Stimulated activated CD4-positive, alpha-beta T cell treated with anti-CD3 and anti-CD28 coated beads, Interleukin-12 subunit alpha, Interleukin-12 subunit beta, amount 100 ng/mL, for 48 hours (primary cell): ENCODE results near the gene OMA1.

Source experiments
- DNase-seq, 3 donors: peaks; one replicate each; pipeline ENCODE4 v3.0.0-alpha.2; 2020; ENCODE audit warnings: low read depth in 2 of 3, low spot score in 1 of 3

Gene OMA1

DNA sequence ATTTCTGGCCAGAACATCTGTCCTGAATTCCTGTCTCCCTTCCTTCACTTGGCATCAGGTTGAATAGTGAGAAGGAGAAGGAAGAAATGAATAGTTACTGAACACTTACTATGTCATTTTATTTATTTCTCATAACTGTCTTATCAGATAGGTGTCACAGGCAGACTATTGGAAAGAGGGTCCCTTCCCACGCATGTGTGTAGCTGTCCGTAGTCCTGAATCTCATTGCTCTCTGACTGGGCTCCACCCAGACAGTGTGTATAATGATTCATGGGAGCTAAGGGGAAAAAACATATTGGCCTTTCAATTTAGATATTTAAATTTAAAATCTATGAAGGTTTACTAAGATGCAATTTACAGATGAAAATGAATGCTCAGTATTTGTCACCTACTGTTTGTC, 86.1 kb downstream of the OMA1 start:
- DNase-seq = no peak

DNA sequence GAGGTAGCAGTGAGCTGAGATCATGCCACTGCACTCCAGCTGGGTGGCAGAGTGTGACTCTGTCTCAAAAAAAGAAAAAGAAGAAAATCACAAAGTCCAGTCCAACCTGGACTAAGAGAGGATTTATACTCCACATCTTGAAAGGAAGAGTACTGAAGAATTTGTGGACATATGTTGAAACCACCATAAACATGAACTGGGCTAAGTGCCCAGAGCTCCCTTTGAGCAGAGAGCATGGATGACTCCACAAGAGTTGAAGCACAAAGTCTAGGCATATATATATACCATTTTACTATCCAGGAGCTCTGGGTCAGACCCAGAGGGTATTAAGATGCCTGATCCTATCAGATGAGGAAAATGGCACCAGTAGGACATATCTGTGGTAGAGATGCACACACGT, 86.6 kb downstream of the OMA1 start:
- no peak for DNase-seq

DNA sequence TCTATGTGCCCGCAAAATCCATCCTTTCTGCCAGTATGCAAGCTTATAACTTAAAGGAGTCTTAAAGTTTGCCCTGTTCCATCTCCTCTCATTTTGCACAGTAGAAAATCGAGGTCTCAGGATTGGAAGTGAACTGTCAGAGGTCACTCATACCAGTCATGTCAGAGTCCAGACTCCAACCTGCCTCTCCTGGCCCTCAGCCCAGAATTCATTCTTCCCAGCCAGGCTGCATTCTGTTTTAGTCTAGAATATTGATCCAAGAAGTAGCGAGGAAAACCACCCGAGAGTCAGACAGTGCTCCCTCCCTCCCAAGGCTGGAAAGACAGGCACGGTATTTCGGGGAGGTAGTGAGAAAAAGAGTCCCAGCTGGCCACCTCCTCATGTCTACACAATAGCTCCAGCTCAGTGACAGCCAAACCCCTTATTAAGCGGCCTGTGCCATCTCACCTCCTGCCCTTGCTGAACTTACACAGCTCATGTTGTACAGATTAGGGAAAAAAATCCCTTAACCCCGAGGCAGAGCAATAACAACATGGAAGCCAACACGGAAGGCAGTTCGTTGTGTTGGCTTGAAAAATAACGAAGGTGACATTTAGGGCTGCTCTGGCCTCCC, 89.4 kb downstream of the OMA1 start:
- DNase-seq = no peak

DNA sequence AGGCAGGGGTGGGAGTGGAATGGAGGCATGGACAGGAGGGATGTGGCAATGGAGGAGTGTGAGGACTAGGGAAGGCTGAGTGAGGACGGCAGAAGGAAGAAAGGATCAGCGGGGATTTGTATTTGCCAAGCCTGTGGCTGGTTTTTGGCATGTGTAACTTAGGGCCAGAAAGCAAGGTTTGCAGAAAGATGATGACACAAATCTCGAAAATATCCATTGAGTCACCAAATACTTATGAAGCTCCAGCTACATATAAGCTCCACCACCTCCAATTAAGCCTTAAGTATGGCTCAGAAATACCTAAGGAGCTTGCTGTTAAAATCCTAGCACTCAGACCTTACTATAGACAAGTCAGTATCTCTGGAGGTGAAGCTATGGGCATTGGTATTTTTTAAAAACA, 90.1 kb downstream of the OMA1 start:
- no peak for DNase-seq

DNA sequence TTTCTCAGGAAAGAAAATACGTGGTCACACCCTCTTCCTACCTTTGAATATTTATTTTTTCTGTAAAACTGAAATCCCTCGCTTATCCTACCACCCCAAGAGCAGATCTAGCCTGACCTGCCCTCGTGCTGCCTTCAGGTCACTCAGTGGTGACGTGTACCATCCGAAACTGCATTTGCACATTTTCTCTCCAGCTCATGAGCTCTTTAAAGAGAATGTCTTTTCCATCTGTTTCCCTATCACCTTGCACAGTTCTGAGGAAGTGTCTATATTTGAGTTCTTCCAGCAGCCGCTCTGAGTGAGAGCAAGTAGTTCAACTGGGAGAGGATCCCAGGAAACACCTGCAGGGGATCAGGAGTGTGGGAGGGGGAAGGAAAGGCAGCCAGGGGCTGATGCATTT, 91.7 kb downstream of the OMA1 start:
- no peak for DNase-seq

DNA sequence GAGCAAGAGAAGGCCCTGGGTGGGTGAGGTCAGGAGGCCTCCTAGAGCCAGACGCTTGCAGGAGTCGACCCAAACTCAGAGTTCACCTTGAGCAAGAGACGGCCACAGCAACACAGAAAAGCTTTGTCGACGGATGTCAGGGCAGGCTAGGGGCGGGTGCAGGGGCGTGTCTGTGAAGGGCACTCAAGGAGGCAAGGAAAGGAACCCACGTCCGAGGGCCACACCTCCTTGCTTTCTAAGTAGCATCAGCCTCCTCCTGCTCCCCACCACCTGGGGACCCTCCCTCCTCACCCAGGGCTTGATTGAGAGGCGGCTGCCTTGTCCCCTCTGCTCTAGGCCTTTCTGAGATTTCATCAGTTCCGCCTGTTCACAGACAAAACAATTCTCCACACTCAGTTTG, 92.1 kb downstream of the OMA1 start:
- DNase-seq = no peak

DNA sequence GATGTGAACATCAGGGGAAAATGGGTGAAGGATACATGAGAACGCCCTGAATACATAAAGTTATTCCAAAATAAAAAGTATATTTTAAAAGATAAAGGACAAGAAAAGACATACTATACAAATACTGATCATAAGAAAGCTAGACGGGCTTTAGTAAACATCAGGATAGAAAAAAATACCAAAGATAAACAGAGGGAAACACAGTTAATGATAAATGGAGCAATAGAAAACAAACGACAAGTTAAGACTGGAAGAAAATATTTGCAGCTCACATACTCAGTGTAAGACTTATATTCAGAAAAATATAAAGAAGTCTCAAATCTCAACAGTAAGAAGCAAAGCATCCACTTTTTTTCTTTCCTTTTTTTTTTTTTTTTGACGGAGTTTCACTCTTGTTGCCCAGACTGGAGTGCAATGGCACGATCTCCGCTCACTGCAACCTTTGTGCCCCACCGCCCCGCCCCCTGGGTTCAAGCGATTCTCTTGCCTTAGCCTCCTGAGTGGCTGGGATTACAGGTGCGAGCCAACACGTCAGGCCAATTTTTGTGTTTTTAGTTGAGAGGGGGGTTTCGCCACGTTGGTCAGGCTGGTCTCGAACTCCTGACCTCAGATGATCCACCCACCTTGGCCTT, 94.8 kb downstream of the OMA1 start:
- DNase-seq = no peak

DNA sequence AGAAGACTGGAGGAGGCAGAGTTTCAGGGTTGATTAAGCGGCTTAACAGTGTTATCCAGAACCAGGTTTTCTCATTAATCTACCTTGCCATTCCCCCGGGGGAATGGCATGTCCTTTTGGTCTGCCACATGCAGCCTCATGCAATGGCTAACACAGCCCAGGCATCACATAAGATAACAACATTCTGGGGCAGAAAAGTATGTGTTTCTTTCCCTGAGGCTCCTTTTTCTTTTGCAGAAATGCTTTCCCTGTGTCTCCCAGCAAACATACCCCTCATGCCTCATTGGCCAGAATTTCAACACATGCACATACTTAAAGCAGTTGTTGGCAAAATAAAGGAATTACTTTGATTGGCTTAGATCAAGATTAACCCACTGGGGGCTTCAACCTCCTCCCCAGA, 98.6 kb downstream of the OMA1 start:
- no peak for DNase-seq

DNA sequence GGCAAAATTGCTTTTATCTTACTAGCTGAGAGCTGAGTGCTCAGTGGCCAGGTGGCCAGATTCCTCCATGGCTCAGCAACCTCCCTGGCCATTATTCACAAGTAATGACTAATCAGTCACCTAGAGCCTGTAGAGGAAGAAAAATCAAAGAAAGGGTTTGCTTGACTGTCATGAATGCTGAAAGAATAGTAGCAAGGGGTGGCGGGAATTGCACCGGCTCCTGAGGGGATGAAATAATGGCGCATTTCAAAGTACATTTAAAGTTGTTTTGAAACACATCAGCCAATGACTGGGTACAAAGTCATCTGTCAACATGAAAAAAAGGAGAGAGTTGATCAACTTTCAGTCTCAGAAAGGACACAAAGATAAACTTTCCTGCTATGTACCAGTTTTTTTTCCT, 99.5 kb downstream of the OMA1 start:
- no peak for DNase-seq

DNA sequence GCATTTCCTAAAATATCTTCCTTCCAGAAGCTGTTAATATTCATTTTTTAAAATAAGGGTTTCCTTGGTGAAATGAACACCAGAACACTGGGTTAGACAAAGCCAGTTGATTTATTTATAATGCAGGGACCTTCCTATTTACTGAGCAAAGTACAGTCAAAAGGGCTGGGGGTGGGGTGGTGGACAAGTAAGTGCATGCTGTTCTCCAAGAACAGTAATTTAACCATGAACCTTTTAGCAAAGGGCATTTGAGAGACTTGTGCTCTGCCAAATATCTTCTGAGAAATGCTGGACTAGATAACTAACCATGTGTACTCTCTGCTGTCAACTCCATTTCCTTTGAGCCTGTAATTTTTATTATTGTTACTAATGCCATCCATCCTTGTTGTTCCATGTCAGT, 100.2 kb downstream of the OMA1 start:
- no peak for DNase-seq

DNA sequence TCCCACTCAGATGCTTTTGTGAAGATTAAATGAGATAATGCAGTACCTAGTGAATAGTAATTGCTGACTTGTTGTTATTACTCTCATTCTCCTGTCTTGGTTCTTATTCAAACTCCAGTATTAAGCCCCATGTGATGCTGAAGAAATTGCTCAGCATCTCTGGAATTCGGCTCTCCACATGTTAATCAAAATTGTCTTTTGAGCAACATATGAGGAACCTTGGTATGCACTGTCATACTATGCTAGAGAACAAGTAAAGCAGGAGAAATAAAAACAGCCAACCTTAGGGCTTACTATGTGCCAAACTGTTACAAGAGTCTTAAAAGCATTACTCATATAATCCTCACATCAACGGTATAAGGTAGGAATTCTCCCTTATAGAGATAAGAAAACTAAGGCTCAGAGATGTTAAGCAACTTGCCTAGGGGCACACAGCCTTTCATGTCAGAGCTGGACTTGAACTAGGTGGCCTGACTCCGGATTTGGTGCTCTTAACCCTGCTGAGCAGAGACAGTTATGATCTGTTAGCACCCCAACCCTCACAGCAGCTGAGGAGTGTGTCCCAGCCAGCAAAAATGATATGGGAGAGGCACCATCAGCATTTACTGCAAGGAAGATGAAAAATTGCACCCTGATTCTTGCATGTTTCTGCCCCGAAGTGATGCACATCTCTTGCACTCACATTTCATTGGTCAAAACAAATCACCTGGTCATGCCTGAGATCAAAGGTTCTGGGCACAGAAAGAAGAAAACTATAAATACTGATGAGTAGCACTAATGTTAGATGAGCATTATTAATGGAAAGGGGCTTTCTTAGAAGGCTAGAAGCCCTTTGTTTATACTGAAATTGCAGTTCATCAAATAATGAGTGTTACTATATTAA, 102.3 kb downstream of the OMA1 start:
- DNase-seq = no peak

DNA sequence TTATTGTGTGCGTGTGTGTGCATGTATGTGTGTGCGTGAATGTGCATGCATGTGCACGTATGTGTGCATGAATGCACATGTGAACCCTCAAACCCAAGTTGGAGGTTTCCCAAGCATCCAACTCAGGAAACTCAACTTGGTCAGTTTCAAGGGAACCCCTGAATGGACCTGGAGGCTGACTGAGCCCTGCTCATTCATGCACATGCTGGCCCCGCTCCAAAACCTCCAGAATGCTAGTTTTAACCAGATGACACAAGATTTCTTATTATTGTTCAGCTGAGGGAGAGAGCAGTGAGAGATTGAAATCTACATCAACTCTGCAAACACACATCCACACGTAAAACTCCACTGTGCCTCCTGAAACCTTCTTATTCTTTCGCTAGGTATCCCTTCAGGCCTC, 104.4 kb downstream of the OMA1 start:
- no peak for DNase-seq

DNA sequence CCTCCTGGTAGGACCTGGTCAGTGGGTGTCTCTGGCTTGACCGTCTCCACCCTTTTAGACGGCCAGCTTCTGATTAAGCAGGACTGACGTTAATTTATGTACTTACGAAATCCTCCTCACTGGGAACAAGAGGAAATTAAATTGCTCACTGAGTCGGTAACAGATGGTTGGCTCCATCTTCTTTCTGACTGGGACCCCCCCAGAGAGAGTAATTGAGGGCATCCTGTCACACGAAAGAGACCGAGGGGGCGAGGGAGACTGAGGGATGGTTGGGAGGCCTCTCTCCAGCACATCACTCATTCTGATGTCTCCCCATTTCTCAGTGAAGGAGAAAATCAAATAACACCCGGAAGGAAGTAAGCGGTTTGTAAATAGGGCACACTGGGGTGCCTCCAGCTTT, 104.8 kb downstream of the OMA1 start:
- DNase-seq = no peak

DNA sequence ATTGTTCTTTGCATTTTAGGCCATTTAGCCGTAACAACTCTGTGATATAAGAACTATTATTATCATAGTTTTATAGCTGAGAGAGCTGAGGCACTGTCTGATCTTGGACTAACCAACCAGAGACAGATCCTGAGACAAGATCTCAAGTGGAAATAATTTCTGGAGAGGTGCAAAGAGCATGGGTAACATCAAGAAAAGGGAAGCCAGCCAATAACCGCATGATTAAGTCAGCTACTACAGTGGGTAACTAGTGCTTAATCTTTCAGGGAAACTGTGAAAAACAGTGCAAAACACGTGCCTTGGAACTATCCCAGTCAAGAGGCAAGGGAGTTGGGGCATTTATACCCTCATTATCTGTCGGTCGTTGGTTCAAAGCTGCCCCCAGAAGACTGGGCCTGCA, 105.8 kb downstream of the OMA1 start:
- no peak for DNase-seq

DNA sequence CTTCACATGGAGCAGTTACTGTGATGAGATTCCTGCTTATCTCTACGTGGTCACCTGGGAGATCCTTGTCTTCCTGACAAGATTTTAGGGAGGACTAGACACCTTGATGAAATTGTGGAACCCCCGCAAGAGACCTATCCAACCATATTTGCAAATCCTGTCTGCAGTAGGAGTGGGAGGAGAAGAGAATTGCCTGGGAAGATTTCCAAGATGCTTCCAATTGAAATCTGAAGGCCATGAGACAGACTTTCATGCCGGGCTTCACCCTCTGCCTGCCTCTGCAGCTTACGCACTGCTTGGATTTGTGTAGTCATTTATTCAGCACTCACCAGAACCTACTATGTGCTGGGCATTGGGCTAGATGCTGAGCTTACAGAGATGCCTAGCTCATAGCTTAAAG, 106.6 kb downstream of the OMA1 start:
- DNase-seq = no peak

DNA sequence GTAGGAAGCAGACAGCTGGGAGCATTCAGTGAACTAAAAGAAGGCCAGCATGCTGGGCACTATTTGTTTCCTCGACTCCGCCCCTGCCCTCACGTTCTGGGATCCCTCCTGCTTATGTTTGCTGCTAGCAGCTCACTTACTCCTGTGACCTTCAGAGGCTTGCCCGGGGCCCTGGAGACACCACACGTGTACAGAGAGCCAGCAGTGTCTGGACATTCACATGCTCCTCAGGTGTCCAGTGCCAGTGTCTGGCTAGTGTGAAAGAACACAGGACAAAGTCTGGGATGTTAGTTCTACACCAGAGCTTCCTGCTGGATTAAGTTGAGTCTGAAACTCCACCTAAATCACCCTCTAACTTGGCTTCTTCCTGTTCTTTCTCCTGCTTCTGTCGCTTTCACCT, 108.1 kb downstream of the OMA1 start:
- DNase-seq = no peak

DNA sequence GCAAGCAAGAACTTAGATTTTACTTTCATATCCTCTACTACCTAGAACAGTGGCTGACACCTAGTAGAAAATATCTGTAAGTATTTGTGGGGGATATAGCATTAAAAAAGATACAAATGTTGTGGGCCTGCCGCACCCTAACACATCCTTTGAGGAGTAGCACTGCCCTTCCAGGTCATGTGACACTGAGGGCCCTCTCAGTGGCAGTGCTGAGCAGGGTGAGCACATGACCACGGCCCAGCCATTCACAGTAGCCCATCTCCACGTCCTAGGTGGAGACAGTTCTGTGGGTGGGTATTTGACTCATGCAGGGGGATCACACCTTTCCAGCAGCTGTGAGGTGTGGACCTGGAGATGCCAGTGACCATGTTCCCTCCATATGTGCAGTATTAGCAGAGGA, 108.9 kb downstream of the OMA1 start:
- DNase-seq = no peak

DNA sequence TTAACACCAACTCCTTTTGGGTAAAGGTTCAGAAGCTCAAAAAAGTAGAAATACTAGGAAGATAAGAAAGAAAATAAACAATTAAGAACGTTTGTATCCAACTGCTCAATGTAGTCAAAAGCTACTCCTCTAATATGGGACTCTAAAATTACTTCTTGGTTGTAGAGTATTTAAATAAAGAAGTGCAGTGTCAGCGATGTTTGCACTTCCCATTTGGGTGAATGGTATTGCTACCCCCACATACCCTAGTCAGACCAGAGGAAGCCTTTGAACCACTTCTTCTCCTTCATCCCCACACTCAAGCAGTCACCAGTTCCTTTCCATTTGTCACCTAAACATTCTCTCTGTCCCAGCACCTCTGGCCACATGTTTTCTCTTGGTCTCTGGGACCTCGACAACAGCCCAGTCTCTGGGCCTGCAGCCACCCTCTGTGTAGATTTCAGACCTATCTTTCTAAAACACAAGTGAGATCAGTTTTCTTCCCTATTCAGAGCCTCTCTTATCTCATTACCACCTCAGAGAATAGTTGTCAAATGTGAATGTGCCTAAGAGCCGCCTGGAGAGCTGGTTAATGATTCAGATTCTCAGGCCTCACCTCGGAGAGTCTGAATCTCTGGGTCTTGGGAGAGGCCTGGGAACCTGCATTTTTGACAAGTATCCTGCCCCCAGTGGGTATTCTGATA, 109.8 kb downstream of the OMA1 start:
- no peak for DNase-seq

DNA sequence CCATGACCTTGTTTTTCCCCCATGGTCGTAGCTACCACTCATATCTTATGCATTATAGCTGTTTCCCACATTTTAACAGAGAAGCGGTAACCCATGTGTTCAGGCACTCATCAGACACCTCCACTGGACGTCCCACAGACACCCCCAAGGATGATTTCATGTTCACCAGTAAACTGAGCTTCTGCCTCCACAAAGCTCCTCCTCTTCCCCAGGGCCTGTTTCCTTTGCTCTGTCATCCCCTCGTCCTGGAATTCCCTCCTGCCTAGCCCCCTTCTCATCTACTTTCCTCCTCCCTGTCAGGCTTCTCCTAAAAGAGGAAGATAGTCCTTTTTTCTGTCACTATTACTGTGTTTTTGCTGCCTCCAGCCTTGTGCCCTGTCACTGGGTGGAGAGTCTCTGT, 111.2 kb downstream of the OMA1 start:
- DNase-seq = no peak

DNA sequence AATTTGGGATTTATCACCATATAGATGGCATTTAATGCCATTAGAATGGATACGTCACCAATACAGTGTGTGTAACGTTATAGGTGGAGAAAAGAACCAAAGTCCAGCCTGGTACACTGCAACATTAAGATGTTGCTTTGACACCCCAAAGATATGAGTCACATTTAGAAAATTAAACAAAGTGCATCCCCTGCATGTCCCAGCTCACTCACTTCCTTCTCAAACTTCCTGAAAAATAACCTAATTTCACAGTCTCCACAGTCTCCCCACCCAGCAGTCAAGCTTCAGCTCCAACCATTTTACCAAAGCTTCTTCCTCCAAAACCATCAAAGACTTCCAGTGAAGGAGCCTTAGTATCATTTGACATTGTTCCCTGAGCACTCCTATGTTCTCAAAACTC, 111.9 kb downstream of the OMA1 start:
- DNase-seq = no peak

DNA sequence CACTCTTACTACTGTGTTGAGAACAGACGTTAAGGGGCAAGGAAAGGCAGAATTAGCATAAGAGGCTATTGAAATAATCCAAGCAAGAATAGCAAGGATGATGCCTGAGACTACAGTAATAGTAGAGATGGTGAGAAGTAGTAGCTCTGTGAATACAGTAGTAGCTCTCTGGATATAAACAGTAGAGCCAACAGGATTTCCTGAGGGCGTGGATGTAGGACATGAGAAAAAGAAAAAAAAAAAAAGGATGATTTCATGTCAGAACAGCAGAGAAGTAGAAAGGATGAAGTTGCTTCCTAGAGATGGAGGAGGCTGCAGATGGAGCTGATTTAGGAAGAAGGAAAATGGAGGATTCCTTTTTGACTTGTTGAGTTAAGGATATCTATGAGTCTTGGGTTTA, 112.3 kb downstream of the OMA1 start:
- DNase-seq = no peak
